SK-N-SH treated with all-trans-retinoic acid at 6 μM for 48 hours (cell line): ENCODE measurements around the gene TASP1.

Experiments used
- ATAC-seq: fragments of 200-7000 bp; cut with Tn5 transposase; 3 replicates; pipeline ENCODE4 v1.9.1; 2020; ENCODE audit warnings: mild to moderate bottlenecking, moderate library complexity
- ARNTL ChIP-seq: fragments of 450-650 bp; formaldehyde crosslinking; IDR thresholded peaks from 2 replicates; pipeline ENCODE4 v1.5.0; 2020; ENCODE audit warnings: low read depth, mild to moderate bottlenecking, moderate library complexity, borderline replicate concordance
- BACH2 ChIP-seq: fragments of 250-450 bp; sonication (Bioruptor Pico); IDR thresholded peaks from 2 replicates; pipeline ENCODE4 v1.9.0; 2021; ENCODE audit warnings: mild to moderate bottlenecking, borderline replicate concordance
- CSDC2 ChIP-seq: fragments of 250-450 bp; sonication (Bioruptor Pico); IDR thresholded peaks from 2 replicates; pipeline ENCODE4 v1.5.0; 2020; ENCODE audit warnings: mild to moderate bottlenecking, moderate library complexity
- CSRNP3 ChIP-seq: fragments of 250-450 bp; sonication (Bioruptor Pico); IDR thresholded peaks from 2 replicates; pipeline ENCODE4 v1.5.1; 2021; ENCODE audit warnings: mild to moderate bottlenecking, moderate library complexity
- ESRRG ChIP-seq: fragments of 250-450 bp; sonication (Bioruptor Pico); IDR thresholded peaks from 2 replicates; pipeline ENCODE4 v1.6.1; 2021; ENCODE audit warnings: mild to moderate bottlenecking
- GLIS3 ChIP-seq: fragments of 250-450 bp; sonication (Bioruptor Pico); IDR thresholded peaks from 2 replicates; pipeline ENCODE4 v1.5.0; 2020; ENCODE audit warnings: mild to moderate bottlenecking, moderate library complexity
- ISL1 ChIP-seq: fragments of 250-450 bp; sonication (Bioruptor Pico); IDR thresholded peaks from 2 replicates; pipeline ENCODE4 v2.1.2; 2022; ENCODE audit warnings: mild to moderate bottlenecking, moderate library complexity
- OSR1 ChIP-seq: fragments of 250-450 bp; sonication (Bioruptor Pico); IDR thresholded peaks from 2 replicates; pipeline ENCODE4 v1.8.0; 2022; ENCODE audit warnings: moderate library complexity, mild to moderate bottlenecking, inconsistent platforms
- PATZ1 ChIP-seq: fragments of 250-450 bp; sonication (Bioruptor Pico); IDR thresholded peaks from 2 replicates; pipeline ENCODE4 v1.8.0; 2020; ENCODE audit warnings: mild to moderate bottlenecking, moderate library complexity, borderline replicate concordance
- POU6F1 ChIP-seq: fragments of 250-450 bp; sonication (Bioruptor Pico); IDR thresholded peaks from 2 replicates; pipeline ENCODE4 v1.8.0; 2021; ENCODE audit warnings: low read depth, mild to moderate bottlenecking, moderate library complexity, borderline replicate concordance
- PPARA ChIP-seq: fragments of 250-450 bp; sonication (Bioruptor Pico); IDR thresholded peaks from 2 replicates; pipeline ENCODE4 v1.5.0; 2020; ENCODE audit warnings: mild to moderate bottlenecking, borderline replicate concordance
- RARB ChIP-seq: fragments of 250-450 bp; sonication (Bioruptor Pico); IDR thresholded peaks from 2 replicates; pipeline ENCODE4 v1.8.0; 2021; ENCODE audit warnings: mild to moderate bottlenecking, moderate library complexity
- SNAI2 ChIP-seq: fragments of 250-450 bp; sonication (Bioruptor Pico); IDR thresholded peaks from 2 replicates; pipeline ENCODE4 v1.5.0; 2020; ENCODE audit warnings: mild to moderate bottlenecking, moderate library complexity
- TCF4 ChIP-seq: fragments of 250-450 bp; sonication (Bioruptor Pico); IDR thresholded peaks from 2 replicates; pipeline ENCODE4 v1.8.0; 2021; ENCODE audit warnings: mild to moderate bottlenecking, moderate library complexity, borderline replicate concordance
- TOX ChIP-seq: fragments of 250-450 bp; sonication (Bioruptor Pico); IDR thresholded peaks from 2 replicates; pipeline ENCODE4 v1.8.0; 2021; ENCODE audit warnings: mild to moderate bottlenecking, moderate library complexity, borderline replicate concordance
- TSHZ2 ChIP-seq: fragments of 250-450 bp; sonication (Bioruptor Pico); IDR thresholded peaks from 2 replicates; pipeline ENCODE4 v1.5.0; 2020; ENCODE audit warnings: mild to moderate bottlenecking, moderate library complexity
- ZC3H10 ChIP-seq: fragments of 250-450 bp; sonication (Bioruptor Pico); IDR thresholded peaks from 2 replicates; pipeline ENCODE4 v1.5.1; 2021; ENCODE audit warnings: mild to moderate bottlenecking, moderate library complexity
- ZFP3 ChIP-seq: fragments of 250-450 bp; sonication (Bioruptor Pico); IDR thresholded peaks from 2 replicates; pipeline ENCODE4 v1.5.0; 2020; ENCODE audit warnings: mild to moderate bottlenecking, moderate library complexity
- ZFP30 ChIP-seq: fragments of 450-650 bp; formaldehyde crosslinking; IDR thresholded peaks from 2 replicates; pipeline ENCODE4 v1.5.0; 2022; ENCODE audit warnings: mild to moderate bottlenecking, moderate library complexity
- ZNF565 ChIP-seq: fragments of 450-650 bp; formaldehyde crosslinking; conservative IDR thresholded peaks from 2 replicates; pipeline ENCODE4 v1.5.0; 2020; ENCODE audit warnings: low read depth, mild to moderate bottlenecking, moderate library complexity
- ZNF70 ChIP-seq: fragments of 450-650 bp; formaldehyde crosslinking; IDR thresholded peaks from 2 replicates; pipeline ENCODE4 v1.5.0; 2020; ENCODE audit warnings: mild to moderate bottlenecking, moderate library complexity
- ZNF8 ChIP-seq: fragments of 450-650 bp; formaldehyde crosslinking; IDR thresholded peaks from 2 replicates; pipeline ENCODE4 v1.5.0; 2020; ENCODE audit warnings: mild to moderate bottlenecking, moderate library complexity

TASP1 gene

GRCh38 chr20:13373400-13373799 is 265.3 kb downstream of the TASP1 start:
- ATAC-seq: no peak
- TF ChIP-seq ZFP30 (no peak), ZFP3 (CRISPR knock-in tag) (no peak), BACH2 (CRISPR knock-in tag) (no peak), ZC3H10 (CRISPR knock-in tag) (no peak), CSDC2 (CRISPR knock-in tag) (no peak), ESRRG (CRISPR knock-in tag) (no peak), SNAI2 (CRISPR knock-in tag) (no peak), PPARA (CRISPR knock-in tag) (no peak), CSRNP3 (CRISPR knock-in tag) (no peak), ZNF8 (no peak), TCF4 (CRISPR knock-in tag) (no peak), PATZ1 (CRISPR knock-in tag) (no peak), ZNF70 (CRISPR knock-in tag) (no peak), ARNTL (CRISPR knock-in tag) (no peak), ZNF565 (CRISPR knock-in tag) (no peak), RARB (CRISPR knock-in tag) (no peak), POU6F1 (CRISPR knock-in tag) (no peak)

- ATAC-seq: no peak
- no peak for TF ChIP-seq GLIS3
- TF ChIP-seq PATZ1 (CRISPR knock-in tag): no peak
- TF ChIP-seq ZNF8: no peak
- TF ChIP-seq PPARA (CRISPR knock-in tag): no peak
- TF ChIP-seq ESRRG (CRISPR knock-in tag): no peak
- no peak for TF ChIP-seq TSHZ2 (CRISPR knock-in tag)
- TF ChIP-seq ZC3H10 (CRISPR knock-in tag): no peak
These were observed 274.2 kb downstream of the TASP1 start for GRCh38 chr20:13364278-13365170.

- no peak for ATAC-seq
- TF ChIP-seq ZNF8 (no peak), ISL1 (CRISPR knock-in tag) (no peak), SNAI2 (CRISPR knock-in tag) (no peak), BACH2 (CRISPR knock-in tag) (no peak), OSR1 (no peak), RARB (CRISPR knock-in tag) (no peak), GLIS3 (no peak), PATZ1 (CRISPR knock-in tag) (no peak), ZNF70 (CRISPR knock-in tag) (no peak), TOX (no peak), CSRNP3 (CRISPR knock-in tag) (no peak), TCF4 (CRISPR knock-in tag) (no peak)
These were observed 275.3 kb downstream of the TASP1 start for GRCh38 chr20:13363473-13363872.
